Fibroblast of lung (primary cell): Measurements from ENCODE around the gene ITPR1. TPM values are rescaled to one million over a fixed set of nuclear protein-coding genes. Genes with fewer than 3 reads are reported as not detected.

Source experiments
- DNase-seq, 2 donors: peaks; one replicate each; pipeline versions ENCODE4 v3.0.0 to v3.0.0-alpha.2; 2010; ENCODE audit warnings: low read depth in 2 of 2
- H2AFZ ChIP-seq: 2 replicates; pipeline ENCODE4 v1.5.1; 2012; ENCODE audit warnings: low read length, control low read depth, inconsistent platforms
- H3K27ac ChIP-seq: 2 replicates; pipeline ENCODE4 v1.5.1; 2011; ENCODE audit warnings: low read length, control low read depth; ENCODE audit not compliant: insufficient read depth
- H3K27me3 ChIP-seq: 2 replicates; pipeline ENCODE4 v1.5.1; 2011; ENCODE audit warnings: mild to moderate bottlenecking, low read length; ENCODE audit not compliant: control insufficient read depth, insufficient read depth
- H3K36me3 ChIP-seq: 2 replicates; pipeline ENCODE4 v1.5.1; 2011; ENCODE audit warnings: low read length; ENCODE audit not compliant: control insufficient read depth, insufficient read depth
- H3K4me1 ChIP-seq: 2 replicates; pipeline ENCODE4 v1.5.1; 2011; ENCODE audit warnings: low read length; ENCODE audit not compliant: control insufficient read depth, insufficient read depth; ENCODE audit errors: extremely low read depth
- H3K4me2 ChIP-seq: 2 replicates; pipeline ENCODE4 v1.5.1; 2011; ENCODE audit warnings: low read length, control low read depth; ENCODE audit not compliant: insufficient read depth; ENCODE audit errors: extremely low read depth
- H3K4me3 ChIP-seq, 4 experiments: fragments of 200-600 bp in 1 of 4; sonication (generic) in 1 of 4; replicated peaks in 1 of 4; 2 replicates each; pipeline ENCODE4 v1.5.1; 2011 to 2016; ENCODE audit warnings: low read length in 4 of 4, low read depth in 3 of 4, mild to moderate bottlenecking in 3 of 4, control low read depth in 2 of 4, inconsistent platforms in 1 of 4, mixed read lengths in 1 of 4; ENCODE audit not compliant: insufficient read depth in 1 of 4; ENCODE audit errors: control extremely low read depth in 1 of 4
- H3K79me2 ChIP-seq: 2 replicates; pipeline ENCODE4 v1.5.1; 2012; ENCODE audit warnings: mild to moderate bottlenecking, low read length, inconsistent platforms; ENCODE audit not compliant: control insufficient read depth, insufficient read depth
- H3K9ac ChIP-seq: 2 replicates; pipeline ENCODE4 v1.5.1; 2011; ENCODE audit warnings: mild to moderate bottlenecking, low read length, control low read depth; ENCODE audit not compliant: insufficient read depth
- H3K9me3 ChIP-seq: 2 replicates; pipeline ENCODE4 v1.5.1; 2012; ENCODE audit warnings: low read depth, low read length; ENCODE audit not compliant: control insufficient read depth, insufficient read depth
- H4K20me1 ChIP-seq: 2 replicates; pipeline ENCODE4 v1.5.1; 2011; ENCODE audit warnings: low read length; ENCODE audit not compliant: control insufficient read depth, insufficient read depth; ENCODE audit errors: extremely low read depth
- EZH2 ChIP-seq: IDR thresholded peaks from 2 replicates; pipeline ENCODE4 v1.5.1; 2012; ENCODE audit warnings: low read length, control low read depth, mild to moderate bottlenecking; ENCODE audit errors: missing control alignments
- polyA plus RNA-seq, 2 donors: library from polyadenylated mRNA; depleted of rRNA in 1 of 2; stranded (reverse) in 1 of 2; unstranded in 1 of 2; fragments of >200 nt; gene quantifications; 2 replicates each; pipeline ENCODE4 v1.2.1, GENCODE V29; 2011 to 2012; ENCODE audit warnings: missing spikeins in 1 of 2
- total RNA-seq: library from RNA; depleted of rRNA; stranded (reverse); fragments of >200 nt; gene quantifications from 2 replicates; pipeline ENCODE4 v1.2.1, GENCODE V29; 2014
- TF ChIP-seq, protein P1 (sequence below), 2 donors: IDR thresholded peaks in 1 of 2; conservative IDR thresholded peaks in 1 of 2; 1 replicate in 1 of 2; 2 replicates in 1 of 2; pipeline ENCODE4 v1.5.1; 2011 to 2012; ENCODE audit warnings: low read length in 2 of 2, control low read depth in 1 of 2, inconsistent platforms in 1 of 2, low read depth in 1 of 2, mild to moderate bottlenecking in 1 of 2

Gene ITPR1
- total and polyA plus RNA-seq, 2 donors (not counting 1 experiment from before 2014, with no cell fraction given) = 19.2 to 87.0 TPM

- no peaks in the 10 kb centered on the region for H4K20me1 ChIP-seq
These were observed 35.9 kb downstream of the ITPR1 start for GRCh38 chr3:4528819-4529600.

DNA sequence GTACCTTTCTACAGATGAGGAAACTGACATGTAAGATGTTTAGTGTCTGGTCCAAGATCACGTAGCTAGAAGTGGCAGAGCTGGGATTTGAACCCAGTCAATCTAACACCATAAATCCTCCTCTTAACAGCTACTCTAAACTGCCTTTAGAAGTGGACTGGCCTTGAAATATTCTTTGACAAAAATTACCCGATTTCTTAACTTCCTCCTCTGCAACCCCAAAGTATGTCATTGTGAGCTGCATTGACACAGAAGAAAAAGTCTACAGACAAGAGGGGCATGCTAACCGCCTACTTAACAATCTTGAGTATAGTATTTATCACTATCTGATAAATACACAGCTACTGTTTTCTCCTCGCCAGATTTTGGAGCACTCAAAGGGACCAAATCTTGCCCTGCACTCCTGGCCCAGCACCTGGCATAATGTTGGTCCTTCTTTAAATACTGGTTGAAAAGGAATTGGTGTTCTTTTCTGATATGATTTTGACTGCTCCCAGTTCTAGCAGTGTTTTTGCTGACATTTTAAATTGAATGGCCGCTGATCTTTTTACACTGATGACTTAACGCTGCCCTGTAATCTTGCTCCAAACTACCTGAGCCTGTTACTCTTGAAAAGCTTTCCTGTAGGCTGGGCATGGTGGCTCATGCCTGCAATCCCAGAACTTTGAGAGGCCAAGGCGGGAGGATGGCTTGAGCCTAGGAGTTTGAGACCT, 36.9 kb downstream of the ITPR1 start:
- H3K4me2 ChIP-seq = no peak overlapping the region
- H3K4me3 ChIP-seq = no peak overlapping the region
- no peaks in the 10 kb centered on the region for H3K36me3 ChIP-seq
- TF ChIP-seq EZH2 = no peak
- TF ChIP-seq, protein P1, sequence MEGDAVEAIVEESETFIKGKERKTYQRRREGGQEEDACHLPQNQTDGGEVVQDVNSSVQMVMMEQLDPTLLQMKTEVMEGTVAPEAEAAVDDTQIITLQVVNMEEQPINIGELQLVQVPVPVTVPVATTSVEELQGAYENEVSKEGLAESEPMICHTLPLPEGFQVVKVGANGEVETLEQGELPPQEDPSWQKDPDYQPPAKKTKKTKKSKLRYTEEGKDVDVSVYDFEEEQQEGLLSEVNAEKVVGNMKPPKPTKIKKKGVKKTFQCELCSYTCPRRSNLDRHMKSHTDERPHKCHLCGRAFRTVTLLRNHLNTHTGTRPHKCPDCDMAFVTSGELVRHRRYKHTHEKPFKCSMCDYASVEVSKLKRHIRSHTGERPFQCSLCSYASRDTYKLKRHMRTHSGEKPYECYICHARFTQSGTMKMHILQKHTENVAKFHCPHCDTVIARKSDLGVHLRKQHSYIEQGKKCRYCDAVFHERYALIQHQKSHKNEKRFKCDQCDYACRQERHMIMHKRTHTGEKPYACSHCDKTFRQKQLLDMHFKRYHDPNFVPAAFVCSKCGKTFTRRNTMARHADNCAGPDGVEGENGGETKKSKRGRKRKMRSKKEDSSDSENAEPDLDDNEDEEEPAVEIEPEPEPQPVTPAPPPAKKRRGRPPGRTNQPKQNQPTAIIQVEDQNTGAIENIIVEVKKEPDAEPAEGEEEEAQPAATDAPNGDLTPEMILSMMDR (conservative IDR thresholded peaks at IDR 0.05 in 1 of 2, IDR thresholded peaks at IDR 0.05 in 1 of 2; ENCODE audit: low read depth in 1 of 2, low read length in 2 of 2) = no peak
- no peak overlapping the region for H3K27ac ChIP-seq
- no peaks in the 10 kb centered on the region for H4K20me1 ChIP-seq
- peaks cover 2% of the 10 kb centered on the region for H3K4me1 ChIP-seq
- H3K9ac ChIP-seq = no peak overlapping the region
- H2AFZ ChIP-seq = no peak overlapping the region
- no peaks in the 10 kb centered on the region for H3K9me3 ChIP-seq
- DNase-seq = no peak
- no peaks in the 10 kb centered on the region for H3K27me3 ChIP-seq
- H3K79me2 ChIP-seq = no peaks in the 10 kb centered on the region

More at GRCh38 chr3:4528819-4529600, 35.9 kb downstream of the ITPR1 start:
- TF ChIP-seq, protein P1 (conservative IDR thresholded peaks at IDR 0.05 in 1 of 2, IDR thresholded peaks at IDR 0.05 in 1 of 2; ENCODE audit: low read depth in 1 of 2, low read length in 2 of 2) = no peak
- TF ChIP-seq EZH2 = no peak
- no peaks in the 10 kb centered on the region for H3K9me3 ChIP-seq
- peaks cover 2% of the 10 kb centered on the region for H3K4me1 ChIP-seq
- H3K9ac ChIP-seq = no peak overlapping the region
- H3K36me3 ChIP-seq = no peaks in the 10 kb centered on the region
- H3K4me3 ChIP-seq = no peak overlapping the region
- no peaks in the 10 kb centered on the region for H3K79me2 ChIP-seq
- no peak overlapping the region for H3K4me2 ChIP-seq
- H3K27me3 ChIP-seq = no peaks in the 10 kb centered on the region
- no peak overlapping the region for H3K27ac ChIP-seq
- DNase-seq = no peak
- H2AFZ ChIP-seq = no peak overlapping the region

DNA sequence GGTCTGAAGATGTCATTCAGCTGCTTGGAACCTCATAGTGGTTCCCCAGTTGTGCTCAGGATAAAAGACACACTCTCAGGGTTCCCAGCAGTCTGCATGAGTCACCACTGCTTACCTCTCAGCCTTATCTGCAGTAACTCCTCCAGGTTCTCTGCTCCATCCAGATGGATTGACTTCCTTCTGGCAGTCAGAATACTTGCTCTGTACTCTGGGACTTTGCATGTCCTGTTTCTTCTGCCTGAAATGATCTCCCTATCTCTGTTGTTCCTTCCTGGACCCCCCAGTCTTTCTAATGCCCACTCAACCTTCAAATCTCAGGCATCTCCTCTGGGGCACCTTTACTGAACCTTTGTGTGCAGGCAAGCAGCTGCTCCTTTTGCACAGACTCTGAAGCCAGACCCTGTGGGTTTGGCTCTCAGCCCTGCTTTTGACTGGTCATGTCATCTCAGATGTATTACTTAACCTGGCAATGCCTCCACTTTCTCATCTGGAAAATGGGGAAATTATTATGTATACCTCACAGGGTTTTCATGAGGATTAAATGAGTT, 38.4 kb downstream of the ITPR1 start:
- H3K9ac ChIP-seq = no peak overlapping the region
- no peaks in the 10 kb centered on the region for H4K20me1 ChIP-seq
- TF ChIP-seq, protein P1 (conservative IDR thresholded peaks at IDR 0.05 in 1 of 2, IDR thresholded peaks at IDR 0.05 in 1 of 2; ENCODE audit: low read depth in 1 of 2, low read length in 2 of 2) = no peak
- TF ChIP-seq EZH2 = no peak
- H3K4me2 ChIP-seq = no peak overlapping the region
- H3K4me3 ChIP-seq = no peak overlapping the region
- DNase-seq = peak in 1 of 2 donors; percentile 50
- H3K27ac ChIP-seq = no peak overlapping the region
- no peaks in the 10 kb centered on the region for H3K79me2 ChIP-seq
- no peak overlapping the region for H2AFZ ChIP-seq
- no peaks in the 10 kb centered on the region for H3K27me3 ChIP-seq
- H3K36me3 ChIP-seq = no peaks in the 10 kb centered on the region
- H3K4me1 ChIP-seq = peaks cover 2% of the 10 kb centered on the region
- H3K9me3 ChIP-seq = no peaks in the 10 kb centered on the region
